Keratinocyte (primary cell): Measurements from ENCODE around the gene FAIM. TPM values are rescaled to one million over a fixed set of nuclear protein-coding genes. Genes with fewer than 3 reads are reported as not detected.

Experiments
- DNase-seq: peaks from one replicate; pipeline ENCODE4 v3.0.0-alpha.2; 2011; ENCODE audit warnings: low read depth, missing footprints, low spot score
- FAIRE-seq: peaks from 2 replicates; lab custom pipeline; 2011; peaks lifted over from hg19 to GRCh38; lab: Jason Lieb, UNC
- H2AFZ ChIP-seq: 2 replicates; pipeline ENCODE4 v1.6.0; 2012; ENCODE audit warnings: low read length, control low read depth, inconsistent platforms; ENCODE audit not compliant: control insufficient read depth
- H3K27ac ChIP-seq: 2 replicates; pipeline ENCODE4 v1.5.1; 2011; ENCODE audit warnings: low read length; ENCODE audit not compliant: control insufficient read depth, insufficient read depth
- H3K27me3 ChIP-seq: 3 replicates; pipeline ENCODE4 v1.6.0; 2011; ENCODE audit warnings: low read length; ENCODE audit not compliant: control insufficient read depth, insufficient read depth; ENCODE audit errors: extremely low read depth
- H3K36me3 ChIP-seq, 2 experiments: 2 replicates in 1 of 2; 3 replicates in 1 of 2; pipeline ENCODE4 v1.5.1; 2011; ENCODE audit warnings: low read length in 2 of 2, mild to moderate bottlenecking in 1 of 2; ENCODE audit not compliant: control insufficient read depth in 2 of 2, insufficient read depth in 2 of 2; ENCODE audit errors: extremely low read depth in 1 of 2
- H3K4me1 ChIP-seq: 3 replicates; pipeline ENCODE4 v1.5.1; 2011; ENCODE audit warnings: low read length; ENCODE audit not compliant: control insufficient read depth, insufficient read depth; ENCODE audit errors: extremely low read depth
- H3K4me2 ChIP-seq: 3 replicates; pipeline ENCODE4 v1.6.0; 2011; ENCODE audit warnings: low read depth, low read length; ENCODE audit not compliant: control insufficient read depth, insufficient read depth; ENCODE audit errors: extremely low read depth
- H3K4me3 ChIP-seq, 3 experiments: fragments of 200-600 bp in 1 of 3; sonication (generic) in 1 of 3; 2 replicates in 2 of 3; 3 replicates in 1 of 3; pipeline ENCODE4 v1.5.1; 2011 to 2016; ENCODE audit warnings: low read length in 3 of 3, mild to moderate bottlenecking in 3 of 3, control low read depth in 2 of 3, inconsistent platforms in 1 of 3, low read depth in 1 of 3, mixed read lengths in 1 of 3, mixed run types in 1 of 3, moderate library complexity in 1 of 3; ENCODE audit not compliant: control insufficient read depth in 2 of 3, insufficient read depth in 2 of 3; ENCODE audit errors: extremely low read depth in 1 of 3
- H3K79me2 ChIP-seq: 2 replicates; pipeline ENCODE4 v1.6.0; 2012; ENCODE audit warnings: low read length; ENCODE audit not compliant: control insufficient read depth, insufficient read depth
- H3K9ac ChIP-seq: 3 replicates; pipeline ENCODE4 v1.6.0; 2011; ENCODE audit warnings: low read length; ENCODE audit not compliant: control insufficient read depth, insufficient read depth; ENCODE audit errors: extremely low read depth
- H3K9me1 ChIP-seq: 3 replicates; pipeline ENCODE4 v1.6.0; 2011; ENCODE audit warnings: low read length; ENCODE audit not compliant: control insufficient read depth, insufficient read depth; ENCODE audit errors: extremely low read depth
- H3K9me3 ChIP-seq: 2 replicates; pipeline ENCODE4 v1.5.1; 2012; ENCODE audit warnings: low read depth, low read length; ENCODE audit not compliant: control insufficient read depth
- H4K20me1 ChIP-seq: 3 replicates; pipeline ENCODE4 v1.6.0; 2011; ENCODE audit warnings: low read length; ENCODE audit not compliant: control insufficient read depth, insufficient read depth; ENCODE audit errors: extremely low read depth
- CTCF ChIP-seq, 3 experiments: IDR thresholded peaks in 1 of 3; conservative IDR thresholded peaks in 1 of 3; optimal IDR thresholded peaks in 1 of 3; 2 replicates in 2 of 3; 3 replicates in 1 of 3; pipeline versions ENCODE3 to v1.5.1; 2011; ENCODE audit warnings: low read length in 3 of 3, mild to moderate bottlenecking in 3 of 3, moderate library complexity in 2 of 3, control low read depth in 1 of 3, inconsistent platforms in 1 of 3; ENCODE audit not compliant: insufficient read depth in 2 of 3; ENCODE audit errors: extremely low read depth in 1 of 3
- EZH2 ChIP-seq: IDR thresholded peaks from one replicate; pipeline ENCODE4 v1.6.1; 2012; ENCODE audit warnings: inconsistent platforms, mild to moderate bottlenecking, low read length, moderate library complexity
- dilution Hi-C: fragments of 300-500 bp; cut with MboI; formaldehyde crosslinking; loops from one replicate; pipeline ENCODE4 v1.7.0; 2020; ENCODE audit warnings: low sequenced_read_pairs; ENCODE audit not compliant: extremely low pct_ligation_motif_present
- polyA plus RNA-seq, 5 experiments: library from polyadenylated mRNA; depleted of rRNA in 3 of 5; stranded (reverse) in 3 of 5; stranded (forward) in 1 of 5; unstranded in 1 of 5; fragments of >200 nt; gene quantifications; 1 replicate in 1 of 5; 2 replicates in 3 of 5; 3 replicates in 1 of 5; pipeline versions ENCODE4 v1.2.1 to v1.2.3, GENCODE V29; 2011 to 2012; ENCODE audit warnings: missing spikeins in 2 of 5, low read depth in 1 of 5, low replicate concordance in 1 of 5

The FAIM gene
- polyA plus RNA-seq, 1 donor (not counting 4 experiments of a cell fraction or from before 2014, with no cell fraction given): 6.7 TPM

- peak overlapping the region; percentile 91 for H3K4me2 ChIP-seq
- peak overlapping the region; percentile 64 to 95 (median 77) for H3K4me3 ChIP-seq
- H3K36me3 ChIP-seq: no peaks in the 10 kb centered on the region
- peaks cover 5% of the 10 kb centered on the region for H3K4me1 ChIP-seq
- no peaks in the 10 kb centered on the region for H4K20me1 ChIP-seq
- H3K9ac ChIP-seq: peak overlapping the region; percentile 92
- no peaks in the 10 kb centered on the region for H3K9me3 ChIP-seq
- no peaks in the 10 kb centered on the region for H3K9me1 ChIP-seq
- no peak for DNase-seq
- no peaks in the 10 kb centered on the region for H3K79me2 ChIP-seq
- dilution Hi-C loops: no loop called here
- TF ChIP-seq EZH2: no peak
- TF ChIP-seq CTCF (optimal IDR thresholded peaks at IDR 0.05 in 1 of 3, IDR thresholded peaks at IDR 0.05 in 1 of 3, conservative IDR thresholded peaks at IDR 0.05 in 1 of 3; ENCODE audit: extremely low read depth in 1 of 3, insufficient read depth in 2 of 3, low read length in 3 of 3): no peak
- H3K27me3 ChIP-seq: no peaks in the 10 kb centered on the region
- H3K27ac ChIP-seq: peak overlapping the region; percentile 90
- H2AFZ ChIP-seq: peak overlapping the region; percentile 98
- FAIRE-seq: no peak
These were observed 15.0 kb upstream of the FAIM start for GRCh38 chr3:138593488-138594149.

- Histone ChIP-seq H3K9me1 (no peaks in the 10 kb centered on the region), H3K4me3 (peak within 1 kb of the TSS; percentile 64 to 95 (median 77)), H3K79me2 (no peaks in the 10 kb centered on the region), H3K4me1 (peaks cover 5% of the 10 kb centered on the region), H3K4me2 (peak within 1 kb of the TSS; percentile 91), H3K9me3 (no peaks in the 10 kb centered on the region), H3K9ac (peak within 1 kb of the TSS; percentile 92), H3K36me3 (no peaks in the 10 kb centered on the region), H3K27me3 (no peaks in the 10 kb centered on the region), H4K20me1 (no peaks in the 10 kb centered on the region), H2AFZ (peak within 1 kb of the TSS; percentile 99), H3K27ac (peak within 1 kb of the TSS; percentile 90)
- peak; percentile 95 for FAIRE-seq
- dilution Hi-C loops: no loop called here
- DNase-seq: peak; percentile 59
- TF ChIP-seq CTCF (optimal IDR thresholded peaks at IDR 0.05 in 1 of 3, IDR thresholded peaks at IDR 0.05 in 1 of 3, conservative IDR thresholded peaks at IDR 0.05 in 1 of 3; ENCODE audit: extremely low read depth in 1 of 3, insufficient read depth in 2 of 3, low read length in 3 of 3) (peak; percentile 73 to 91 (median 90)), EZH2 (no peak)
These were observed 14.2 kb upstream of the FAIM start, which contains the start of gene CEP70 for GRCh38 chr3:138594150-138594934. Gene CEP70, minus strand, starts transcription at chr3:138594260. Its CDS starts 21,333 bp downstream, at chr3:138572927.
